GM18868 (cell line): ENCODE measurements around the gene SNPH.
"Not testable (repeated sequence)": the region's sequence is repeated elsewhere in the genome, so short reads cannot be mapped to it uniquely, and the experiment has no call there.

ENCODE experiments used
- ATAC-seq: cut with Tn5 transposase; IDR thresholded peaks from one replicate; pipeline ENCODE4 v1.9.1; 2021; ENCODE audit warnings: mild to moderate bottlenecking, moderate library complexity; ENCODE audit not compliant: unreplicated experiment

Gene SNPH

GRCh38 chr20:1334761-1335160 lies 68.7 kb downstream of the SNPH start:
- no peak for ATAC-seq

- no peak for ATAC-seq
These were observed 70.0 kb downstream of the SNPH start for GRCh38 chr20:1335961-1336698.

GRCh38 chr20:1336699-1337367 lies 70.7 kb downstream of the SNPH start:
- no peak for ATAC-seq

- ATAC-seq, result no peak
These were observed 71.3 kb downstream of the SNPH start for GRCh38 chr20:1337441-1337840.

GRCh38 chr20:1338096-1338495 lies 72.0 kb downstream of the SNPH start:
- ATAC-seq, result no peak

- no peak for ATAC-seq
These were observed 72.7 kb downstream of the SNPH start for GRCh38 chr20:1338801-1339200.

GRCh38 chr20:1341561-1342265 lies 75.6 kb downstream of the SNPH start:
- ATAC-seq, result no peak

- ATAC-seq, result not testable (repeated sequence)
These were observed 77.5 kb downstream of the SNPH start for GRCh38 chr20:1343446-1344124.

GRCh38 chr20:1345030-1345755 lies 79.1 kb downstream of the SNPH start:
- no peak for ATAC-seq

GRCh38 chr20:1345756-1346093 lies 79.6 kb downstream of the SNPH start:
- no peak for ATAC-seq

- ATAC-seq, result no peak
These were observed 80.3 kb downstream of the SNPH start for GRCh38 chr20:1346315-1346969.

GRCh38 chr20:1353956-1354355 lies 87.9 kb downstream of the SNPH start:
- ATAC-seq, result no peak

GRCh38 chr20:1357921-1358671 lies 92.0 kb downstream of the SNPH start:
- ATAC-seq, result no peak
